NCI-H1930 (cell line): ENCODE measurements around the gene PACRG.

Source experiments
- DNase-seq, 2 experiments: peaks; one replicate each; lab custom pipeline; 2025; lab: John Stamatoyannopoulos, UW

Gene PACRG

DNA sequence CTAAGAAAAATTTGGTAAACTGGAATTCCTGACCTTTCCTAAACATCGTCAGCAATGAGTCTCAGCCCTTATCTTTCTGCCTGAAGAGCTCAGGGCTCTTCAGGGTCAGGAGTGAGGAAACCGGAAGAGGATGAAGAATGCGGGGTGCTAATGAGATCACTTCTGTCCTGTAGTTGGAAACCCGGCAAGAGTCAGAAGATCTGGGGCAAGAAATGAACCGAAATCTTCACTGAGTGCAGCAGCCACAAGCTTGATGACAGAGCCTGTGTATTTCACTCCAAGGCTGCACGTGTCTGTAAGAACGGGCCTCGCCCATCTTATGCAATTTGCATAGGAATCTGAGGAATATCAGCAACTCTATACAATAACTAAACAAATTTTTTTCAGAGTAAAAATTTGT lies 626.3 kb downstream of the PACRG start:
- no peak for DNase-seq

GRCh38 chr6:163354761-163355425 lies 627.1 kb downstream of the PACRG start:
- DNase-seq: no peak

DNA sequence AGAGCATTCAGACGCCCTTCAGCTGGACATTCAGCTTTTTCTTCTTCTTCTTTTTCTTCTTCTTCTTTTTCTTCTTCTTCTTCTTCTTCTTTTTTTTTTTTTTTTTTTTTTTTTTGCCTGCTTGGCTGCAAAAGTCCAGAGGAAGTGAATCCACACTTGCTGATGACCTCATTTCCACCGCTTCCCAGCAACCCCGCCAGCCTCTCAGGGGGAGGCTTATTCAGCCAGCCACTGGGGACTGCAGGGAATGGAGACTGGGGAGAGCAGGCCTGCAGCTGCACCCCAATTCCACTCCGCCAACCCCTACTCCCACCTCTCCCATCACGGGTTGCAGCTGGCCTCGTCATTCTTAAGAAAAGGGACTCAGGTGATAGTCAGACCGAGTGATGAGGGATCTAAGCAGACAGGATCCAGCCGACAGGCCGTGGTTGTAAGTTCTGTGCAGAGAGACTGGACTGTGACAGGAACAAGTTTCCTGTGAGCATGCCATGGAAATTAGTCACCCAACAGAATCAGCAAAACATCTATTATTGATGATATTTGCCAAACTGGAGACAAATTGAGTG lies 627.7 kb downstream of the PACRG start:
- no peak for DNase-seq

DNA sequence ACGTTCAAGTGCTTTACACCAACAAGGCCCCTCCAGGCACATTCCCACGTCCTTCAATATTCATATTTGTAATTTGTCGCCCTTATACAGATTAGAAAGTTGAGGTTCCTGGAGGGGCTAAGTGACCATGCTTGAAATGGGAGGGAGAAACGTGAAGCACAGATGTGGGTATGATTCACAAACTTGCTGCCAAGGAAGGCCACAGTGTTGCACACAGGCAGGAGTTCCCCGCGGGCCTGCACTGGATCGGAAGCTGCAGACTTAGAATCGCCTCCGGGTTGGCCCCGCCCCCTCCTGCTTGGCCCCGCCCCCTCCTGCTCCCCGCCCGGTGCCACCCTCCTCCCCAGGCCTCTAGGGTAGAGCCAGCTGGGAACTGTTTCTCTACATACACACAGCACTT lies 628.5 kb downstream of the PACRG start:
- DNase-seq: no peak

- DNase-seq: no peak
These were observed 629.0 kb downstream of the PACRG start for GRCh38 chr6:163356743-163357142.

- no peak for DNase-seq
These were observed 636.9 kb downstream of the PACRG start for GRCh38 chr6:163364641-163365040.
